Measurements from ENCODE around the gene SLC27A3.

GRCh38 chr1:153776352-153776751 is 1.1 kb downstream of the SLC27A3 start:
- TF ChIP-seq CTCF (IDR thresholded peaks at IDR 0.05) (no peak), ZNF121 (CRISPR knock-in tag; IDR thresholded peaks at IDR 0.05) (no peak)
